Heart right ventricle (tissue), 16 donors: ENCODE results near the gene DNAH8. TPM values are rescaled to one million over a fixed set of nuclear protein-coding genes. Genes with fewer than 3 reads are reported as not detected.

Experiments
- ATAC-seq, 8 donors: fragments of 200-7000 bp; cut with Tn5 transposase; one replicate each; pipeline ENCODE4 v1.9.1; 2020; ENCODE audit warnings: mild to moderate bottlenecking in 8 of 8, moderate library complexity in 8 of 8, moderate number of reproducible peaks in 1 of 8
- DNase-seq, 2 donors: peaks; one replicate each; pipeline ENCODE4 v3.0.0-alpha.2; 2020
- H3K27ac ChIP-seq, 10 donors: fragments of 200-600 bp; sonication (generic) in 2 of 10; one replicate each; pipeline versions ENCODE4 v1.5.0 to v1.8.0; 2020 to 2022; ENCODE audit warnings: mild to moderate bottlenecking in 3 of 10
- H3K27me3 ChIP-seq, 7 donors: fragments of 200-600 bp; one replicate each; pipeline ENCODE4 v1.8.0; 2021 to 2022; ENCODE audit warnings: mild to moderate bottlenecking in 2 of 7
- H3K36me3 ChIP-seq, 9 donors: fragments of 200-600 bp; sonication (generic) in 1 of 9; one replicate each; pipeline versions ENCODE4 v1.5.0 to v1.8.0; 2020 to 2022; ENCODE audit warnings: mild to moderate bottlenecking in 2 of 9
- H3K4me1 ChIP-seq, 9 donors: fragments of 200-600 bp; sonication (generic) in 1 of 9; one replicate each; pipeline versions ENCODE4 v1.5.0 to v1.8.0; 2020 to 2022; ENCODE audit warnings: mild to moderate bottlenecking in 4 of 9
- H3K4me3 ChIP-seq, 10 donors: fragments of 200-600 bp; sonication (generic) in 2 of 10; one replicate each; pipeline versions ENCODE4 v1.5.0 to v1.8.0; 2020 to 2022; ENCODE audit warnings: mild to moderate bottlenecking in 7 of 10, moderate library complexity in 2 of 10
- H3K9me3 ChIP-seq, 11 donors: fragments of 200-600 bp in 10 of 11; sonication (generic) in 2 of 11; one replicate each; pipeline versions ENCODE4 v1.5.0 to v1.8.0; 2013 to 2022; ENCODE audit warnings: mild to moderate bottlenecking in 2 of 11, control low read depth in 1 of 11, moderate library complexity in 1 of 11
- WGBS, 2 donors: extraction: QIAGEN DNeasy Blood & Tissue Kit; methylation state at CpG; one replicate each; pipeline ENCODE4 v1.1.7; 2013; ENCODE audit warnings: inconsistent platforms in 1 of 2; 5-methylcytosine and 5-hydroxymethylcytosine counted together
- intact Hi-C, 10 donors: fragments of 100-400 bp; cut with DNase I; formaldehyde crosslinking; loops; one replicate each; pipeline versions ENCODE4 v1.11.1 to v1.14.2; 2022
- polyA plus RNA-seq, 2 donors: library from polyadenylated mRNA; stranded (reverse); fragments of 200-250 nt; gene quantifications; one replicate each; pipeline ENCODE4 v1.2.3, GENCODE V29; 2013
- total RNA-seq, 10 donors: library from RNA; stranded (reverse); fragmentation: NEBNext Ultra II Directional in 3 of 10; extraction: Animal tissue kit (Norgen Biotek cat#: 25700) in 3 of 10; gene quantifications; one replicate each; pipeline versions ENCODE4 v1.2.1 to v1.2.4, GENCODE V29; 2021 to 2023
- TF ChIP-seq, protein P1 (sequence below), 9 donors: fragments of 200-600 bp; sonication (generic) in 2 of 9; IDR thresholded peaks; one replicate each; pipeline versions ENCODE4 v1.5.0 to v1.8.0; 2021 to 2022; ENCODE audit warnings: antibody characterized with exemption in 9 of 9, mild to moderate bottlenecking in 5 of 9, moderate library complexity in 1 of 9
- donor health status: Arrhythmogenic right ventricular cardiomyopathy.
- donor health status: ischemic (EF 13 %, LVEDD 7.1; RV severe dilation, severe dysfunction).
- donor health status: healthy with polysubstance abuse.
- donor health status: DM: no; HTN: yes; CAD: no.
- donor health status: DM: no; HTN: no; CAD: no.
- donor health status: ischemic (EF 25% LVEDD 6.9; RV normal size, moderate dysfunction).
- donor health status: ischemic (EF 25% LVEDD 5.7; RV mildly dilated, moderate dysfunction).
- donor health status: healthy.
- donor health status: DM: yes; HTN: yes; CAD: no.
- donor health status: Ischemic cardiomyopathy.
- donor health status: ischemic (EF 35%, LVEDD 5.7; RV mildly dilated, moderate dysfunction).
- donor health status: nonischemic (EF 11% LVEDD 7.7; RV severe dilation, severe dysfunction).
- donor health status: DM: yes; HTN: yes; CAD: no.
- donor health status: PGD.
- donor health status: ischemic (EF 29% LVEDD 5.4; RV normal size, mild dysfunction).
- donor health status: nonischemic (EF 23%, LVEDD 6.1; RV moderate dilation, normal function).

DNAH8 gene
- total and polyA plus RNA-seq, 12 donors = 0.02 to 0.09 (median 0.03) TPM; not detected in 8

DNA sequence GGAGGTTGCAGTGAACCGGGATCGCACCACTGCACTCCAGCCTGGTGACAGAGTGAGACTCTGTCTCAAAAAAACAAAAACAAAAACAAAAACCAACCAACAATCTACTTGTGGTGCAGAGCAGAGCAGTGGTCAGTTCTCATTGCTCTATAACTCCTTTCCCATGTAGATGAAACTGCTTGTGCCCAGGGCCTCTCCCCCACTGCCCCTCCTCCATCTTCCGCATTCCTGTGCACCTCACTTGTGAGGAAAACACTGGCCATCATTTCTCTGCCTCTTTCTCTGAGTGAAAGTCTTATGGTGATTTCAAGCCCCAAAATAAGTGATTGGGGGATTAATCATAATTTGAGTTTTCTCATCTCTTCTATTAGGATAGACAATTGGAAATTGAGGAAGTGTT, 269.6 kb downstream of the DNAH8 start:
- 81 to 89% methylated on average over 3 of the region's 3 CpGs for WGBS, 2 donors
- TF ChIP-seq, protein P1, sequence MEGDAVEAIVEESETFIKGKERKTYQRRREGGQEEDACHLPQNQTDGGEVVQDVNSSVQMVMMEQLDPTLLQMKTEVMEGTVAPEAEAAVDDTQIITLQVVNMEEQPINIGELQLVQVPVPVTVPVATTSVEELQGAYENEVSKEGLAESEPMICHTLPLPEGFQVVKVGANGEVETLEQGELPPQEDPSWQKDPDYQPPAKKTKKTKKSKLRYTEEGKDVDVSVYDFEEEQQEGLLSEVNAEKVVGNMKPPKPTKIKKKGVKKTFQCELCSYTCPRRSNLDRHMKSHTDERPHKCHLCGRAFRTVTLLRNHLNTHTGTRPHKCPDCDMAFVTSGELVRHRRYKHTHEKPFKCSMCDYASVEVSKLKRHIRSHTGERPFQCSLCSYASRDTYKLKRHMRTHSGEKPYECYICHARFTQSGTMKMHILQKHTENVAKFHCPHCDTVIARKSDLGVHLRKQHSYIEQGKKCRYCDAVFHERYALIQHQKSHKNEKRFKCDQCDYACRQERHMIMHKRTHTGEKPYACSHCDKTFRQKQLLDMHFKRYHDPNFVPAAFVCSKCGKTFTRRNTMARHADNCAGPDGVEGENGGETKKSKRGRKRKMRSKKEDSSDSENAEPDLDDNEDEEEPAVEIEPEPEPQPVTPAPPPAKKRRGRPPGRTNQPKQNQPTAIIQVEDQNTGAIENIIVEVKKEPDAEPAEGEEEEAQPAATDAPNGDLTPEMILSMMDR (IDR thresholded peaks at IDR 0.05) = no peak
- Histone ChIP-seq H3K27ac (no peak overlapping the region), H3K4me1 (no peaks in the 10 kb centered on the region), H3K36me3 (no peaks in the 10 kb centered on the region), H3K4me3 (no peak overlapping the region), H3K9me3 (no peaks in the 10 kb centered on the region), H3K27me3 (peaks cover 0 to 61% (median 33%) of the 10 kb centered on the region in 7 donors)
- DNase-seq (no peak), ATAC-seq (no peak)
- intact Hi-C loops = no loop called here

DNA sequence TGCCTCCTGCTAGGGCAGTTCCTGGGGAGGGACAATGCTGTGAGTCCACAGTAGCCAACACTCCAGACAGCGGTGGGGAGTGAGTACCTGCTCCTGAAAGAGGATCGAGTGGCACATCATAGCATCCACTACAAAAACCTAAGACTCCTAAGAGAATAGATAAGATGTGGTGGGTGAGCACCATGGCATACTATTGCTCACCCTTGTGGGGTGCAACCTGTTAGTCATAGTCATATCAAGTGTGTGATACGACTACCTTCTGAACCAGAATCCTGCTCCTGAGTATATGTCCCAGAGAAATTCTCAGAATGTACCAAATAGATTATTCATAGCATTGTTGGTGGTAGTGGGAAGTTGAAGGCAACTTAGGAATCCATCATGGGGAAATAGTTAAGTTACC, 270.7 kb downstream of the DNAH8 start:
- no peaks in the 10 kb centered on the region for H3K9me3 ChIP-seq
- no peak overlapping the region for H3K27ac ChIP-seq
- TF ChIP-seq, protein P1 (IDR thresholded peaks at IDR 0.05) = no peak
- ATAC-seq (no peak), DNase-seq (no peak)
- no peaks in the 10 kb centered on the region for H3K36me3 ChIP-seq
- no peaks in the 10 kb centered on the region for H3K4me1 ChIP-seq
- no peak overlapping the region for H3K4me3 ChIP-seq
- intact Hi-C loops = no loop called here
- peaks cover 0 to 59% (median 28%) of the 10 kb centered on the region in 7 donors for H3K27me3 ChIP-seq
- 83 to 89% methylated on average over 3 of the region's 3 CpGs for WGBS, 2 donors

DNA sequence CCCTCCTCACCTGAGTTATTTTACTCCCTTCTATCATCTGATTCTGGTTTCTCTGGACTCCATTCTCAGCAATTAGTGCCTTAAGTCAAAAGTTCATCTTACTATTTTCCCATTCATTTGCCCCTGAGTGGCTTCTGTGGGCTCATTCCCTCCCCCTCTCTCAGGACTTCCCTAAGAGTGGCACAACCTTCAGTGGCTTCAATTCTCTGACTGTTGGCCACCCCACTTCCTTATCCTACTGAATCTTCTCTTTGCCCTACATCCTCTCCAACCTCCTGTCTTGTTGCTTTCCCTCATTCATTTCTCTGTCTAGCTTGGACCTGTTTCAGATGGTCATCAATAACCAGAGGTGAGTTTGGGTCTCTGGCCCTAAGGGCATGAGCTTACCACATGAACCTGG, 272.4 kb downstream of the DNAH8 start:
- TF ChIP-seq, protein P1 (IDR thresholded peaks at IDR 0.05) = no peak
- intact Hi-C loops = no loop called here
- no peak overlapping the region for H3K4me3 ChIP-seq

DNA sequence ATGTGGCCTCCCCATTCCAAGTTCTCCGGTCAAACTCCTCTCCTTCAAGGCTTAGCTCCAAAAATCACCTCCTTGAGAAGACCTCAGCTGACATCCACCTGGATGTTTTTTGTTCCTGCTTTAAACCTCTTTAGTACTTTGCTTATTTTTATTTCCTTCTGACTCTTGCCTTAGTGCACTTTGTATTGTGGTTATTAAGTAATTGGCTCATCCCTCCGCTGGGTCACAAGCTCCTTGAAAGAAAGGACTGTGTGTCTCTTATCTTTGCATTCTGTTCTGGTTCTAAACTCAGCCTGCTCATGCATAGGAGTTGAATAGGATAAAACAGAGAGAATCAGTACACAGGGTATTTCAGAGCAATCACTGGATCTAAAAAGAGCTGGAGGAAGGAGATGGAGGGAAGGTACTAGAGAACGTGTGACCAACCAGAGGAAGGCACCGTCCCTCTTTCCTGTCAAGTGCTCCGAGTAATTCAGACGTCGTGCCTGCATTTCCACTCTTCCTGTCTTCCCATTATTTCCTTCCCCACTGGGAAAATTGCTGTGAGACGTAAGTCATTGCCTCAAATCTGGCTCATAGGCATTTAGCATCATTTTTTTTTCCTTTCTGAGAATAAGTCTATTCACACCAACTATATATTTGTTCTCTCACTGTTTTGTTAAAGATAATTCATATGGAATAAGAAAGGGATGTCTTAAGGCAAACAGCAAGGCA, 273.8 kb downstream of the DNAH8 start:
- Histone ChIP-seq H3K4me3 (no peak overlapping the region), H3K9me3 (no peaks in the 10 kb centered on the region), H3K27ac (no peak overlapping the region), H3K27me3 (peaks cover 0 to 37% (median 15%) of the 10 kb centered on the region in 7 donors), H3K4me1 (no peaks in the 10 kb centered on the region), H3K36me3 (no peaks in the 10 kb centered on the region)
- WGBS, 2 donors = 52 to 63% methylated on average over 8 of the region's 8 CpGs
- TF ChIP-seq, protein P1 (IDR thresholded peaks at IDR 0.05) = no peak
- intact Hi-C loops = no loop called here
- DNase-seq = no peak
- no peak for ATAC-seq

More for the DNA sequence above, 272.4 kb downstream of the DNAH8 start:
- H3K27me3 ChIP-seq = peaks cover 0 to 51% (median 22%) of the 10 kb centered on the region in 7 donors
- no peak for ATAC-seq
- DNase-seq = no peak
- no peaks in the 10 kb centered on the region for H3K4me1 ChIP-seq
- H3K27ac ChIP-seq = no peak overlapping the region
- H3K36me3 ChIP-seq = no peaks in the 10 kb centered on the region
- no peaks in the 10 kb centered on the region for H3K9me3 ChIP-seq
